ENCODE data around the gene TSPYL1. TPM values are rescaled to one million over a fixed set of nuclear protein-coding genes. Genes with fewer than 3 reads are reported as not detected.

The TSPYL1 gene
- total and polyA plus RNA-seq, 2 of the 8 experiments (the other 6 are each of a cell fraction or from before 2014, with no cell fraction given) = 33.2 to 79.1 TPM

GRCh38 chr6:116277124-116277523 lies 2.6 kb downstream of the TSPYL1 start (continued):
- TF ChIP-seq, protein P1, sequence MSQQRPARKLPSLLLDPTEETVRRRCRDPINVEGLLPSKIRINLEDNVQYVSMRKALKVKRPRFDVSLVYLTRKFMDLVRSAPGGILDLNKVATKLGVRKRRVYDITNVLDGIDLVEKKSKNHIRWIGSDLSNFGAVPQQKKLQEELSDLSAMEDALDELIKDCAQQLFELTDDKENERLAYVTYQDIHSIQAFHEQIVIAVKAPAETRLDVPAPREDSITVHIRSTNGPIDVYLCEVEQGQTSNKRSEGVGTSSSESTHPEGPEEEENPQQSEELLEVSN (IDR thresholded peaks at IDR 0.05) = no peak
- TF ChIP-seq RFX5 (IDR thresholded peaks at IDR 0.05; ENCODE audit: borderline replicate concordance, low read depth, low read length) (no peak), CREB1 (IDR thresholded peaks at IDR 0.05) (no peak)

All from H1 (cell line).